GM19099 (cell line): ENCODE data around the gene UQCRC1.

Source experiments
- POLR2A ChIP-seq: IDR thresholded peaks from 3 replicates; pipeline ENCODE4 v1.6.1; 2011; ENCODE audit warnings: low read depth; ENCODE audit not compliant: insufficient read length; ENCODE audit errors: extremely low read depth

UQCRC1 gene

DNA sequence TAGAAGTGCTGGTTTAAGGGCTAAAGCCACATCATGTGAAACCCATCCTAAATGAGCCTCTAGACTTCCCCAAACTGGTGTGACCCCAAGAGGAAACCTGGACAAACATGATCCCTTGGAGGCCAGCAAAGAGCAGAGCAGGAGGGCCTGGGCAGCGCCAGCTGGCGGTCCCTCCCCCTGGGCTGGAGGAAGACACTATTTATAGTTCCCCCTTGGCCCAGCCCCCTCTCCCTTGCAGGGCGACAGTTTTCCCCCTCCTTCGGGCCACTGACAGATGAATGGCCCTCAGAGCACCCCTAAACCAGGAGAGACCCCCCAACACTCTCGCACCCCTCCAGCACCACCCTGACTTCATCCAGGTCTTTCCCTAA lies 48.8 kb downstream of the UQCRC1 start:
- TF ChIP-seq POLR2A, result no peak

- TF ChIP-seq POLR2A, result no peak
Observed at GRCh38 chr3:48558493-48559134, 50.8 kb downstream of the UQCRC1 start.

GRCh38 chr3:48556796-48557626 lies 52.4 kb downstream of the UQCRC1 start, which contains the start of gene PFKFB4:
PFKFB4 (minus strand) TSS chr3:48556803; CDS start chr3:48556777, 26 bp downstream.
- peak; percentile 76 for TF ChIP-seq POLR2A

GRCh38 chr3:48555949-48556795 lies 53.3 kb downstream of the UQCRC1 start:
- TF ChIP-seq POLR2A, result no peak

- TF ChIP-seq POLR2A, result no peak
Observed at GRCh38 chr3:48555231-48555948, 54.1 kb downstream of the UQCRC1 start.

GRCh38 chr3:48553886-48554845 lies 55.3 kb downstream of the UQCRC1 start:
- TF ChIP-seq POLR2A, result no peak

DNA sequence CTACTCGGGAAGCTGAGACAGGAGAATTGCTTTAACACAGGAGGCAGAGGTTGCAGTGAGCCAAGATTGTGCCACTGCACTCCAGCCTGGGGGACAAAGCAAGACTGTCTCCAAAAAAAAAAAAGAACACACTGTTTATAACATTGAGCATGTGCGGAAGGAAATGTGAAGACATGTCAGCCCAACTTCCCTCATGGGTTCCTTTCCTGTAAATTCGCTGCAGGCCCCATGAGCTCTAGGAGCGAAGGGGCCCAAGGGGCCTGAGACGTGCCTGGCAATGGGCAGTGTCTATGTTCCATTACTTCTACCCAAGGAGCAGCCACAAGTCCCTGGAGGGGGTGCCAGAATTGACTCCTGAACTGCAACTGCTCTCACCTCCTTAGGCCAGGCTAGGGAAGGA lies 56.1 kb downstream of the UQCRC1 start:
- no peak for TF ChIP-seq POLR2A

DNA sequence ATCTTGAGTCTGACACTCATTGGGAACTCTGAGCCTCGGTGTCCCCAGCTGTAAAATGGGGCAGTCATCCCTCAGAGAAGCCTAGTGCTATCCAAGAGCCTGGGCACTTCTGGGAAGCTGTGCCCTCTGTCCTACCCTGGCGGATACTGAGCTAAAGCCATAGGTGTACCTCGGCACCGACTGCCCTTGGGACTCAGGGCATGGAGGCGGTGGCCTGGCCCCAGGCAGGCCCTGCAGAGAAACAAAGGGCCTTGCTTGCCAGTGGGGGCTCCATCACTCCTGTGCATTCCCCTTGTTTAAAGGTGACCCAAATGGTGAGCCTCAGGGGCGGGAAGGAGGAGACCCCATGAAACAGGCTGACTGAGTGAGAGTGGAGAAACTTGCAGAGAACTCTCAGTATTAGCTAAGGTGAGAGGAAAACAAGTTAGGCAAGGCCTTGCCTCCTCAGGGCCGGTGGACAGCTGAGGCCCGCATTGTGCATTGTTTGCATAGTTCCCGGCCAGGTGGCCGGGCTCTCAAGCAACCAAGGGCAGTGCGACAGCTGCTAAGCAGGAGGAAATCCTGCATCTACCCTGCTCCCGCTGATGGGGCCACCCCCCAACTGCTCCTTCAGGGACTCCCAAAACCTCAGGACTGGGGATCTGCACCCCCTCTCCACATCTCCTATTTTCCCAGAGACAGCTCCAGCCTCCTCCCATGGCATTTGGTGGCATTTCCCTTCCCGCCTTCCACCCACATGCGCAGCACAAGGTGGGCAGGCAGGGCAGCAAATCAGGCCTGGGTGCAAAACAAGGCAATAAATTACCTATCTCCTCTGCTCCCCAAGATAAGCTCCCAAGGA lies 57.1 kb downstream of the UQCRC1 start:
- TF ChIP-seq POLR2A, result no peak
